Stimulated activated CD4-positive, alpha-beta T cell treated with anti-CD3 and anti-CD28 coated beads, Interleukin-4, amount 100 ng/mL, for 24 hours (primary cell): Measurements from ENCODE around the gene UGT2A1.

Experiments used
- DNase-seq: peaks from one replicate; pipeline ENCODE4 v3.0.0-alpha.2; 2020

UGT2A1 gene

DNA sequence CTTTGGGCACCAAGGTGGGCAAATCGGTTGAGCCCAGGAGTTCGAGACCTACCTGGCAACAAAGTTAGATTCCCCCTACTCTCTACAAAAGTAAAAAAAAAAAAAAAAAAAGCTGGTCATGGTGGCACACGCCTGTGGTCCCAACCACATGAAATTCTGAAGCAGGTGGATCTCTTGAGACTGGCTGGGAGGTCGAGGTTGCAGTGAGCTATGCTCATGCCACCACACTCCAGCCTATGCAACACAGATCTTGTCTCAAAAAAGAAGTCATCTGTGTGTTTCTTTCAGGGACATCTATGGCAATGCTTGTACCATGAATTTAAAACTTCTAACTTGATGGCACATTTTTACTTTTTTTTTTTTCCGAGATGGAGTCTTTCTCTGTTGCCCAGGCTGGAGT, 68.9 kb downstream of the UGT2A1 start:
- DNase-seq = no peak

DNA sequence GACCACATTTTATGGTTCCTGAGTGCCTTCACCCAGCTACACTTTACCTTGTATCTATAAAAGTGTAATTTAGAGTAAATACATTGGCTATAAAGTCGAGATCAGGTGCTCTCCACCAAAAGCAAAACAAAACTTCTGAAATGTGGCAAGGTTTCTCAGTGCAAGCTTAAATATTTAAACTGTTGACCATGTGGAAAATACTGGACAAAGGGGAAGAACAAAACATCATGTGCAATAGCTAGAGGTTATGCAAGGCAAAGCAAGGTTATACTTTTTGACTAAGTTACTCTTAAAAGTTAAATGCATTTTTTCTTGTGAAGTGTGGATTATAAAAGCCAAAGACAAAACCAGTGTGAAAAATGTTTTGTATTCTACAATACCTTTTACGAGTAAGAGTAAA, 69.5 kb downstream of the UGT2A1 start:
- no peak for DNase-seq

DNA sequence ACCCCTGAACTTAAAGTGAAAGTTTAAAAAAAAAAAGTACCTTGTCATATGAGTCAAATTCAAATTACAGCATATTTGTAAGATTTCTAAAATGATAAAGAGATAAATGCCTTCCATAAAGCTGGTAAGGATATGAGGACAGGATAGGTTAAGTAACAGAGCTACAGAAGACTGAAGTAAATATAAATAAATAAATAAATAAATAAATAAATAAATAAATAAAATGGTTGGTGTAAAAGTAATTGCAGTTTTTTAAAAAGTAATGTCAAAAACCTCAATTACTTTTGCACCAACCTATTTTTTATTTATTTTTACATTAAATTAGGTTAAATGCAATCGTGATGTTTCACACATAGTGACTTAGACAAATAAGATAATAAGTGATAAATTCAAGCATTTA, 75.8 kb downstream of the UGT2A1 start:
- no peak for DNase-seq

DNA sequence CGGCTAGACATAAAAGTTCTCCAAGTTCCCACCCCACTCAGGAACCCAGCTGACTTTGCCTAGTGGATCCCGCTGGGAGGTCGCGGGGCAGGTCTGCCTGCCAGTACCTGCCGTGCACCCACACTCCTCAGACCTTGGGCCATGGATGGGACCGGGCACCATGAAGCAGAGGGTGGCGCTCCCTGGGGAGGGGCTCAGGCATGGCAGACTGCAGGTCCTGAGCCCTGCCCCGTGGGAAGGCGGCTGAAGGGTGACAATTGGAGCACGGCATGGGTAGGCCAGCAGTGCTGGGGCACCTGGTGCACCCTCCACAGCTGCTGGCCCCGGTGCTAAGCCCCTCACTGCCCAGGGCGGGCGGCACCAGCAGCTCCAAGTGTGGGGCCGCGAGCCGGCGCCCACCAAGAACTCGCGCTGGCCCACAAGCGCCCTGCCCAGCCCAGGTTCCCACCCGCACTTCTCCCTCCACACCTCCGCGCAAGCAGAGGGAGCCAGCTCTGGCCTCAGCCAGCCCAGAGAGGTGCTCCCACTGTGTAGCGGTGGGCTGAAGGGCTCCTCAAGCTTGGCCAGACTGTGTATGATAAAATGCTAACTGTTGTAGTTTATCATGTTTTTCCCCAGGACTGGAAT, 76.7 kb downstream of the UGT2A1 start:
- no peak for DNase-seq

DNA sequence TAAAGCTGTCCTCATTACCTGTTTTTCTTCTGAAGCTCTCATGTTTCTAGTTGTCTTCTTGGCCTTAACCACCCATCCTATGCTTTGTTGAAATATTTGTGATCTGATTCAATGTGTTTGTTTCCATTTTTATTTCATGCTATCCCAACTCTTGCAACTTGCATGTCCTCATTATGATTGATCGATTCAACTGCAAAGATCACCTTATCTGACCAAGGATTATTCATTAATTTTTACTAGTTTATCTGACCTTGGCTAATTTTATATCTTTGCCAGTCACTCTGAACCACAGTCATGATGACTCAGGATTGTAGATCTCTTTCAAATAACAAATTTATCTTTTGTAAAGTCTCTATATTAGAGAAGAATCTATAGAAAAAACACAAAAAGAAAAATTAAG, 84.3 kb downstream of the UGT2A1 start:
- no peak for DNase-seq

DNA sequence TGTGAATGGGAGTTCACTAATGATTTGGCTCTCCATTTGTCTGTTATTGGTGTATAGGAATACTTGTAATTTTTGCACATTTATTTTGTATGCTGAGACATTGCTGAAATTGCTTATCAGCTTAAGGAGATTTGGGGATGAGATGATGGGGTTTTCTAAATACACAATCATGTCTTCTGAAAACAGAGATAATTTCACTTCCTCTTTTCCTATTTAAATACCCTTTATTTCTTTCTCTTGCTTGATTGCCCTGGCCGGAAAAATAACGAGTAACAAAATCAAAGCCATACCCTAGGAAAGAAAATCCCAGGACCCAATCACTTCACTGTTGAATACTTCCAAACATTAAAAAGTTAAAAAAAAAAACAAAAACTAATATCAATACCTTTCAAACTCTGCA, 89.6 kb downstream of the UGT2A1 start:
- no peak for DNase-seq

DNA sequence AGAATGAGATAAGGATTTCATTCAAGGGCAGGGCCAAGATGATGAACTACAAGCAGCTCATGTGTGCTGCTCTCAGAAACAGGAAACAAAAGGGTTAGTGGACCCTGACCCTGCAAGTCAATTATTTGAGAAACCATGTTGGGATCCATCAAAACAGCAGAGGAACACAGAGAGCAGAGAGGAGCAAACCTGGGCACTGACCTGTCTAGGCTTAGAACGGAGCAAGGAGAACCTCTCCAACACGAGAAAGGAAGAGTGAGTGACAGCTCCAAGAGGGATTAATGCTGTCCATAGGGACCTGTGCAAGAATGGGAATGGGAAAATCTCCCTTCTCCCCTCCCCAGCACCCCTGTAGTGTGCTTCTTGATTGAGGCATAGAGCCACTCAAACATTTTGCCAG, 103.4 kb downstream of the UGT2A1 start:
- no peak for DNase-seq

DNA sequence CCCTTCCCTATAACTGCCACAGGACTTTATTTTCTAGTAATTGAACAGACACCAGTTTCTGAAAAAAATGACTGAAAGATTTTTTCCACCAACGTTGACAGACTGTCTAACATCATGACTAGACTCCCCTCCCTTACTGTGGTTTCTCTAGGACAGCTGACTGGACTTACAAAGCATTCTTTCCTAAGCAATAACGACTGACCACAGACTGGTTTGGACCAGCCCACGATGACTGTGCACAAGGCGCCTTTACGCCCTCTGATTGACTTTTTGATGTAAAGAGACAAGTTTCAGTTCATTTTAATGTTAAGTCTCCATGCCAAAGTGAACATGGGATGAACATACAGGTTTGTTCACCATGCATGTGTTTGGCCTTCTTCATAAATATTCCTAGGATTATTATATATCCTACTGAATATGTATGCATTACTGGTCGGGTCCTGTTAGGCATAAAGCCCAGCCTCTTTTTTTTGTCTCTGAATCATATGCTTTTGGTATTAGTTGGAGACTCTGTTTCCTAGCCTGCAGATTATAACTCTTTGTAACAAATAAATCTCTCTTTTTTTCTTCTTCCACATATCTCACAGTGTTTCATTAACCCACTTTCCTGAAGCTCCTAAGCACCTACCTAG, 106.8 kb downstream of the UGT2A1 start:
- DNase-seq = no peak
